Uterus (tissue), 2 donors: Measurements from ENCODE around the gene MUC22.
"Not testable (repeated sequence)": the region's sequence is repeated elsewhere in the genome, so short reads cannot be mapped to it uniquely, and the experiment has no call there.

Experiments used
- POLR2A ChIP-seq, 2 donors: fragments of 450-650 bp; IDR thresholded peaks; one replicate each; pipeline ENCODE4 v1.6.1; 2016; ENCODE audit warnings: antibody characterized with exemption in 2 of 2, mild to moderate bottlenecking in 1 of 2, moderate library complexity in 1 of 2
- TF ChIP-seq, protein P1 (sequence below), 4 experiments: fragments of 200-600 bp in 2 of 4; fragments of 450-650 bp in 2 of 4; sonication (generic) in 2 of 4; IDR thresholded peaks; one replicate each; pipeline ENCODE4 v1.5.1; 2016 to 2019; ENCODE audit warnings: antibody characterized with exemption in 4 of 4, mild to moderate bottlenecking in 2 of 4, moderate library complexity in 1 of 4

DNA sequence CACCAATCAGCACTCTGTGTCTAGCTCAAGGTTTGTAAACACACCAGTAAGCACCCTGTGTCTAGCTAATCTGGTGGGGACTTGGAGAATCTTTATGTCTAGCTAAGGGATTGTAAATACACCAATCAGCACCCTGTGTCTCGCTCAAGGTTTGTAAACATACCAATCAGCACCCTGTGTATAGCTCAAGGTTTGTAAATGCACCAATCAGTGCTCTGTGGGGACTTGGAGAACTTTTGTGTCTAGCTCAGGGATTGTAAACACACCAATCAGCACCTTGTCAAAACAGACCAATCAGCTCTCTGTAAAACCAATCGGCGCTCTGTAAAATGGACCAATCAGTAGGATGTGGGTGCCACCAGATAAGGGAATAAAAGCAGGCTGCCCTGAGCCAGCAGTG is 7.2 kb downstream of the MUC22 start:
- TF ChIP-seq, protein P1, sequence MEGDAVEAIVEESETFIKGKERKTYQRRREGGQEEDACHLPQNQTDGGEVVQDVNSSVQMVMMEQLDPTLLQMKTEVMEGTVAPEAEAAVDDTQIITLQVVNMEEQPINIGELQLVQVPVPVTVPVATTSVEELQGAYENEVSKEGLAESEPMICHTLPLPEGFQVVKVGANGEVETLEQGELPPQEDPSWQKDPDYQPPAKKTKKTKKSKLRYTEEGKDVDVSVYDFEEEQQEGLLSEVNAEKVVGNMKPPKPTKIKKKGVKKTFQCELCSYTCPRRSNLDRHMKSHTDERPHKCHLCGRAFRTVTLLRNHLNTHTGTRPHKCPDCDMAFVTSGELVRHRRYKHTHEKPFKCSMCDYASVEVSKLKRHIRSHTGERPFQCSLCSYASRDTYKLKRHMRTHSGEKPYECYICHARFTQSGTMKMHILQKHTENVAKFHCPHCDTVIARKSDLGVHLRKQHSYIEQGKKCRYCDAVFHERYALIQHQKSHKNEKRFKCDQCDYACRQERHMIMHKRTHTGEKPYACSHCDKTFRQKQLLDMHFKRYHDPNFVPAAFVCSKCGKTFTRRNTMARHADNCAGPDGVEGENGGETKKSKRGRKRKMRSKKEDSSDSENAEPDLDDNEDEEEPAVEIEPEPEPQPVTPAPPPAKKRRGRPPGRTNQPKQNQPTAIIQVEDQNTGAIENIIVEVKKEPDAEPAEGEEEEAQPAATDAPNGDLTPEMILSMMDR (IDR thresholded peaks at IDR 0.05) = not testable (repeated sequence)
- not testable (repeated sequence) for TF ChIP-seq POLR2A (IDR thresholded peaks at IDR 0.05)
